ENCODE data around the gene FOXA1.

- TF ChIP-seq CTCF (IDR thresholded peaks at IDR 0.05) (no peak), POLR2A (IDR thresholded peaks at IDR 0.05) (no peak), EP300 (IDR thresholded peaks at IDR 0.05) (no peak)
Measured at GRCh38 chr14:37590428-37591139, 4.5 kb downstream of the FOXA1 start.
